Prostate gland (tissue), 2 donors: Measurements from ENCODE around the gene TMEM240.
"Not testable (repeated sequence)": the region's sequence is repeated elsewhere in the genome, so short reads cannot be mapped to it uniquely, and the experiment has no call there.

Source experiments
- CTCF ChIP-seq, 4 experiments: fragments of 200-600 bp in 2 of 4; fragments of 450-650 bp in 2 of 4; sonication (generic) in 2 of 4; IDR thresholded peaks; 1 replicate in 3 of 4; 2 replicates in 1 of 4; pipeline ENCODE4 v1.5.1; 2016 to 2019; ENCODE audit warnings: antibody characterized with exemption in 4 of 4, mild to moderate bottlenecking in 2 of 4, moderate library complexity in 2 of 4
- POLR2AphosphoS5 ChIP-seq: sonication (generic); formaldehyde crosslinking; IDR thresholded peaks from one replicate; pipeline ENCODE4 v1.6.1; 2017; ENCODE audit warnings: antibody characterized with exemption

GRCh38 chr1:1526476-1526875 is 13.9 kb downstream of the TMEM240 start:
- not testable (repeated sequence) for TF ChIP-seq CTCF (IDR thresholded peaks at IDR 0.05); POLR2AphosphoS5
